K562 (cell line): Measurements from ENCODE around the gene PPP4R4. TPM values are rescaled to one million over a fixed set of nuclear protein-coding genes. Genes with fewer than 3 reads are reported as not detected.

Experiments
- ATAC-seq: fragments of 200-7000 bp; cut with Tn5 transposase; 3 replicates; pipeline ENCODE4 v1.9.1; 2020; ENCODE audit warnings: moderate library complexity
- BruUV-seq: library from RNA; stranded (reverse); fragments of 400-500 nt; replicated peaks from 2 replicates; lab custom pipeline; 2021; lab: Mats Ljungman, UMichigan
- CTCF ChIA-PET: fragments of 300-600 bp; formaldehyde crosslinking; extraction: SDS; loops from one replicate; lab custom pipeline; 2021; ENCODE audit warnings: low intra/inter-chr PET ratio; lab: Yijun Ruan, JAX
- POLR2A ChIA-PET: fragments of 300-600, 350-650 bp; sonication (Branson Sonifier 250); formaldehyde crosslinking; extraction: SDS; loops from one replicate; lab custom pipeline; 2021; ENCODE audit warnings: antibody characterized with exemption, inconsistent platforms; lab: Yijun Ruan, JAX
- DNase-seq, 4 experiments: peaks; one replicate each; pipeline versions ENCODE4 v3.0.0 to v3.0.0-alpha.2; 2011 to 2018; ENCODE audit warnings: low spot score in 3 of 4, mixed read lengths in 3 of 4; ENCODE audit errors: extremely low read depth in 1 of 4
- FAIRE-seq: peaks from 2 replicates; lab custom pipeline; 2011; peaks lifted over from hg19 to GRCh38; lab: Jason Lieb, UNC
- H2AFZ ChIP-seq: 2 replicates; pipeline ENCODE4 v1.6.0; 2011; ENCODE audit warnings: low read depth, low read length, control low read depth, inconsistent platforms
- H3K27ac ChIP-seq: fragments of 200-600 bp; 3 replicates; pipeline ENCODE4 v1.8.0; 2011; ENCODE audit warnings: low read depth, mild to moderate bottlenecking, control low read depth, inconsistent platforms, low read length, moderate library complexity, mixed read lengths; ENCODE audit errors: extremely low read depth
- H3K27me3 ChIP-seq, 2 experiments: fragments of 300-600 bp in 1 of 2; 2 replicates in 1 of 2; 3 replicates in 1 of 2; pipeline versions ENCODE4 v1.6.0 to v1.8.0; 2011; ENCODE audit warnings: inconsistent platforms in 2 of 2, low read length in 2 of 2, mild to moderate bottlenecking in 1 of 2, mixed read lengths in 1 of 2, moderate library complexity in 1 of 2; ENCODE audit not compliant: control insufficient read depth in 2 of 2, insufficient read depth in 2 of 2
- H3K36me3 ChIP-seq: fragments of 300-600 bp; 3 replicates; pipeline ENCODE4 v1.8.0; 2011; ENCODE audit warnings: mild to moderate bottlenecking, low read length, inconsistent platforms; ENCODE audit not compliant: control insufficient read depth, insufficient read depth
- H3K4me1 ChIP-seq, 2 experiments: fragments of 200-600 bp in 1 of 2; replicated peaks in 1 of 2; 2 replicates in 1 of 2; 3 replicates in 1 of 2; pipeline versions ENCODE4 v1.5.1 to v1.8.0; 2011; ENCODE audit warnings: inconsistent platforms in 2 of 2, low read length in 2 of 2, mild to moderate bottlenecking in 1 of 2, mixed read lengths in 1 of 2, moderate library complexity in 1 of 2; ENCODE audit not compliant: control insufficient read depth in 2 of 2, insufficient read depth in 2 of 2
- H3K4me2 ChIP-seq: 2 replicates; pipeline ENCODE4 v1.6.1; 2011; ENCODE audit warnings: low read length, control low read depth, inconsistent platforms, mixed read lengths; ENCODE audit not compliant: insufficient read depth
- H3K4me3 ChIP-seq: fragments of 200-600 bp; sonication (generic), shearing (Covaris generic); 2 replicates; pipeline ENCODE4 v1.5.1; 2016; ENCODE audit warnings: control low read depth, inconsistent platforms
- H3K79me2 ChIP-seq: fragments of 200-600 bp; 3 replicates; pipeline ENCODE4 v1.8.0; 2011; ENCODE audit warnings: low read length, inconsistent platforms; ENCODE audit not compliant: control insufficient read depth, insufficient read depth
- H3K9ac ChIP-seq, 2 experiments: 2 replicates each; pipeline versions ENCODE4 v1.6.0 to v1.6.1; 2011; ENCODE audit warnings: low read depth in 2 of 2, low read length in 2 of 2, control low read depth in 1 of 2, inconsistent platforms in 1 of 2, mild to moderate bottlenecking in 1 of 2, mixed read lengths in 1 of 2; ENCODE audit not compliant: insufficient read depth in 1 of 2
- H3K9me1 ChIP-seq: one replicate; pipeline ENCODE4 v1.6.0; 2011; ENCODE audit warnings: inconsistent platforms, mild to moderate bottlenecking, low read length, moderate library complexity; ENCODE audit not compliant: control insufficient read depth, insufficient read depth
- H3K9me3 ChIP-seq: replicated peaks from 2 replicates; pipeline ENCODE4 v1.5.1; 2011; ENCODE audit warnings: low read depth, low read length, inconsistent platforms; ENCODE audit not compliant: control insufficient read depth, insufficient read depth
- H4K20me1 ChIP-seq: replicated peaks from 2 replicates; pipeline ENCODE4 v1.6.1; 2011; ENCODE audit warnings: low read length, inconsistent platforms, mixed read lengths; ENCODE audit not compliant: control insufficient read depth, insufficient read depth
- ARID2 ChIP-seq: fragments of 450-650 bp; IDR thresholded peaks from 2 replicates; pipeline ENCODE4 v1.6.1; 2017; ENCODE audit warnings: antibody characterized with exemption, mild to moderate bottlenecking
- JUNB ChIP-seq: fragments of 450-650 bp; formaldehyde crosslinking; conservative IDR thresholded peaks from 2 replicates; pipeline ENCODE4 v1.4.0; 2020; ENCODE audit warnings: mild to moderate bottlenecking
- MIER1 ChIP-seq: fragments of 450-650 bp; IDR thresholded peaks from 2 replicates; pipeline ENCODE4 v1.6.1; 2016; ENCODE audit warnings: antibody characterized with exemption, mild to moderate bottlenecking, low read depth
- NR1H2 ChIP-seq: sonication (generic); formaldehyde crosslinking; IDR thresholded peaks from 2 replicates; pipeline ENCODE4 v1.4.0; 2020; ENCODE audit warnings: mild to moderate bottlenecking, missing genetic modification reagents
- NR2C1 ChIP-seq, 2 experiments: fragments of 450-650 bp; IDR thresholded peaks; 2 replicates each; pipeline ENCODE4 v1.6.1; 2017; ENCODE audit warnings: mild to moderate bottlenecking in 2 of 2, antibody characterized with exemption in 1 of 2, inconsistent platforms in 1 of 2, missing compliant biosample characterization in 1 of 2, missing genetic modification characterization in 1 of 2
- PRDM10 ChIP-seq: fragments of 450-650 bp; IDR thresholded peaks from 2 replicates; pipeline ENCODE4 v1.6.1; 2018; ENCODE audit not compliant: partially characterized antibody
- RFX1 ChIP-seq: fragments of 450-650 bp; IDR thresholded peaks from 2 replicates; pipeline ENCODE4 v1.6.1; 2016; ENCODE audit warnings: mild to moderate bottlenecking, moderate library complexity
- SMAD3 ChIP-seq: fragments of 450-650 bp; formaldehyde crosslinking; conservative IDR thresholded peaks from 2 replicates; pipeline ENCODE4 v1.4.0; 2020; ENCODE audit warnings: mild to moderate bottlenecking
- SMAD4 ChIP-seq: fragments of 250-450 bp; sonication (Bioruptor Pico); conservative IDR thresholded peaks from 2 replicates; pipeline ENCODE4 v1.8.0; 2021; ENCODE audit warnings: inconsistent platforms, mild to moderate bottlenecking, moderate library complexity
- SMARCC2 ChIP-seq: fragments of 450-650 bp; IDR thresholded peaks from 2 replicates; pipeline ENCODE4 v1.6.1; 2017; ENCODE audit warnings: antibody characterized with exemption, moderate library complexity, mild to moderate bottlenecking, low read depth
- SNIP1 ChIP-seq: fragments of 450-650 bp; IDR thresholded peaks from 2 replicates; pipeline ENCODE4 v1.7.1; 2017; ENCODE audit warnings: low read depth, mild to moderate bottlenecking
- TARDBP ChIP-seq: fragments of 450-650 bp; IDR thresholded peaks from 2 replicates; pipeline ENCODE4 v1.6.1; 2016
- TCF7L2 ChIP-seq: fragments of 150-350 bp; IDR thresholded peaks from 2 replicates; pipeline ENCODE4 v1.6.1; 2016; ENCODE audit warnings: low read depth, mild to moderate bottlenecking, low read length, moderate library complexity
- WGBS: fragments of 100-300 bp; shearing (Covaris generic); methylation state at CpG from one replicate; pipeline ENCODE4 v1.1.6; 2016; ENCODE audit warnings: low coverage, mixed read lengths; ENCODE audit not compliant: insufficient coverage; ENCODE audit errors: missing lambda C conversion rate; 5-methylcytosine and 5-hydroxymethylcytosine counted together
- in situ Hi-C: fragments of 300-500 bp; cut with MboI; formaldehyde crosslinking; loops from 4 replicates; pipeline ENCODE4 v1.15.0; 2018; ENCODE audit warnings: inconsistent platforms, mixed read lengths
- intact Hi-C: fragments of 100-400 bp; cut with micrococcal nuclease; formaldehyde crosslinking; loops from 2 replicates; pipeline ENCODE4 v1.14.2; 2022
- polyA plus RNA-seq, 8 experiments: library from polyadenylated mRNA; depleted of rRNA in 4 of 8; stranded (reverse) in 5 of 8; unstranded in 3 of 8; fragments of >200 nt; fragmentation: Nextera tagmentation in 2 of 8; fragmentation: Illumina TruSeq in 1 of 8; extraction: Ambion mirVana in 2 of 8; extraction: Trizol in 1 of 8; gene quantifications; 2 replicates each; pipeline versions ENCODE4 v1.2.1 to v1.2.3, GENCODE V29; 2011 to 2014; ENCODE audit warnings: inconsistent platforms in 1 of 8, missing spikeins in 1 of 8
- total RNA-seq, 7 experiments: library from RNA; depleted of rRNA in 6 of 7; stranded (reverse); fragments of >200 nt in 6 of 7; fragmentation: Illumina TruSeq in 2 of 7; extraction: Trizol in 2 of 7; gene quantifications; 2 replicates each; pipeline versions ENCODE4 v1.2.1 to v1.2.3, GENCODE V29; 2011 to 2021; ENCODE audit warnings: low replicate concordance in 1 of 7
- TF ChIP-seq, protein P1 (sequence below): sonication (generic); formaldehyde crosslinking; IDR thresholded peaks from 2 replicates; pipeline ENCODE4 v1.8.0; 2022; ENCODE audit warnings: mild to moderate bottlenecking, missing genetic modification reagents, borderline replicate concordance

Gene PPP4R4
- total and polyA plus RNA-seq, 9 of the 15 experiments (the other 6 are each of a cell fraction or from before 2014, with no cell fraction given), result 0.11 to 0.26 TPM; not detected in 7

GRCh38 chr14:94282991-94283723 lies 109.0 kb downstream of the PPP4R4 start:
- H3K4me1 ChIP-seq, result no peaks in the 10 kb centered on the region
- TF ChIP-seq JUNB (CRISPR knock-in tag) (no peak), MIER1 (no peak), NR2C1 (IDR thresholded peaks at IDR 0.05) (no peak), NR2C1 (tag; IDR thresholded peaks at IDR 0.05) (no peak), ARID2 (no peak), SMAD3 (CRISPR knock-in tag) (no peak), TCF7L2 (no peak), SMARCC2 (no peak), SNIP1 (no peak), SMAD4 (CRISPR knock-in tag) (no peak), RFX1 (no peak), NR1H2 (CRISPR knock-in tag) (no peak), TARDBP (no peak), PRDM10 (no peak)
- TF ChIP-seq, protein P1, sequence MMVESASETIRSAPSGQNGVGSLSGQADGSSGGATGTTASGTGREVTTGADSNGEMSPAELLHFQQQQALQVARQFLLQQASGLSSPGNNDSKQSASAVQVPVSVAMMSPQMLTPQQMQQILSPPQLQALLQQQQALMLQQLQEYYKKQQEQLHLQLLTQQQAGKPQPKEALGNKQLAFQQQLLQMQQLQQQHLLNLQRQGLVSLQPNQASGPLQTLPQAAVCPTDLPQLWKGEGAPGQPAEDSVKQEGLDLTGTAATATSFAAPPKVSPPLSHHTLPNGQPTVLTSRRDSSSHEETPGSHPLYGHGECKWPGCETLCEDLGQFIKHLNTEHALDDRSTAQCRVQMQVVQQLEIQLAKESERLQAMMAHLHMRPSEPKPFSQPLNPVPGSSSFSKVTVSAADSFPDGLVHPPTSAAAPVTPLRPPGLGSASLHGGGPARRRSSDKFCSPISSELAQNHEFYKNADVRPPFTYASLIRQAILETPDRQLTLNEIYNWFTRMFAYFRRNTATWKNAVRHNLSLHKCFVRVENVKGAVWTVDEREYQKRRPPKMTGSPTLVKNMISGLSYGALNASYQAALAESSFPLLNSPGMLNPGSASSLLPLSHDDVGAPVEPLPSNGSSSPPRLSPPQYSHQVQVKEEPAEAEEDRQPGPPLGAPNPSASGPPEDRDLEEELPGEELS (CRISPR knock-in tag), result no peak
- H3K9me3 ChIP-seq, result no peaks in the 10 kb centered on the region
- DNase-seq (no peak), ATAC-seq (no peak), FAIRE-seq (no peak)
- 0% methylated on average over 1 of the region's 2 CpGs for WGBS
- no peaks in the 10 kb centered on the region for H3K27me3 ChIP-seq
- no peak overlapping the region for H3K27ac ChIP-seq
- no peaks in the 10 kb centered on the region for H3K36me3 ChIP-seq
- BruUV-seq, result no TSS peak
- CTCF ChIA-PET, result no interaction called here
- no peaks in the 10 kb centered on the region for H3K79me2 ChIP-seq
- intact Hi-C loops, result no loop called here
- no peaks in the 10 kb centered on the region for H4K20me1 ChIP-seq
- H3K9me1 ChIP-seq, result no peaks in the 10 kb centered on the region
- H3K4me3 ChIP-seq, result no peak overlapping the region
- no peak overlapping the region for H2AFZ ChIP-seq
- POLR2A ChIA-PET, result no interaction called here
- no peak overlapping the region for H3K9ac ChIP-seq
- in situ Hi-C loops, result no loop called here
- H3K4me2 ChIP-seq, result no peak overlapping the region
